ENCODE data around the gene IGFBP5.
A peak's percentile ranks its signal among the peaks of the same experiment; 100 is the strongest.

IGFBP5 gene

DNA sequence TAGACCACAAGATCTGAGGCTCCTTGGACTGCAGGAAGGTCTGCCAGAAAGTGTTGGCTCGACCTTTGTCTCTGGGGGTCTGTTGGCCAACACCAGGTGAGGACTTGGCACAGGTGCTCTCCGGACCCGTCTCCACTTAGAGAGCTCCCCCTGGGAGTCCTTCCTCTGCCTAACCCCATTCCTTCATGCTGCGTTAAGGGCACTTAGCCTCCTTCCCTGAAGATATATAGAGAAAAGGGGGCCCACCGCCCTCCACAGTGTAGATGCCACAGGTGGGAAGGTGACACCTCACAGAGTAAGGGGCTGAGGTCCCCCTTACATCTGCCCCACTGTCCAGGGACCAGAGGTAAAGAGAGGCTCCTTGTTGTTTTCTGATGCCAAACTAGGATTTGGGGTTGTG, 8.2 kb downstream of the IGFBP5 start:
- no peak for DNase-seq

- no peak for DNase-seq
Observed at GRCh38 chr2:216685327-216685875, 9.9 kb downstream of the IGFBP5 start.

DNA sequence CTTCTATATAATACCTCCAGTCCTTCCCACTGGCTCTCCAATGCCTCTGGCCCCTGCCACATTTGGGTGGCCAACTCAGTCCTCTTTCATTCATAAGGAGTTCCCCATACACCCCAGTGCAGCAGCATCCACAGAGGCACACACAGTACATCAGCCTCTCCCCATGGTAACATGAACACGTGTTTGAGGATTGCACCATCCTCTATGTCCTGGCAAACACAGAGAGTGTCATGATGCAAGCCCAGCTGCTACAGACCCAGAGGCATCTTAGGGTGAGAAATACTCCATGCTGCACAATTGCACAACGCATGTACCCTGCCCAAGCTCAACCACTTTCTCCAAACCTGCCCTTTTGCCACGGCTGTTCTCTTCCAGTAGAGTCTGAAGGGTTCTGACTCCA, 11.5 kb downstream of the IGFBP5 start:
- DNase-seq, result no peak

DNA sequence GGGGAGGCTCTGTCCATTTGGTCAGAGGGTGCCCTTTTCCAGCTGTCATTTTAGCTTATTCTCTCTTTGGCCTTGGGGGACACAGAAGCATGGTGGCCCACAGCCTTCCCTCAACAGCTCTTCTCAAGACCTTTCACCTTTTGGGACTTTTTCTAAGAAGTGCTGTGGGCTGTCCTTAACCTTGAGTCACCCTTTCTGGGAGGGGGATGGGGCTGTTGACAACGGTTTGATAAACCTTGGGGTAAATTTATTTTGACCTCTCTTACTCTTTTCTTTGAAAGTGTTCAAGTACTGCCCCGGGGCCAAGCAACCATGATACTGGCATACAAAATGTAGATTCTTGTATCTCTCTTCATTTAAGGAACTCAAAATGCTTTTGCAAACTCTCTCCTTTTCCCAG, 13.7 kb downstream of the IGFBP5 start:
- no peak for DNase-seq

DNA sequence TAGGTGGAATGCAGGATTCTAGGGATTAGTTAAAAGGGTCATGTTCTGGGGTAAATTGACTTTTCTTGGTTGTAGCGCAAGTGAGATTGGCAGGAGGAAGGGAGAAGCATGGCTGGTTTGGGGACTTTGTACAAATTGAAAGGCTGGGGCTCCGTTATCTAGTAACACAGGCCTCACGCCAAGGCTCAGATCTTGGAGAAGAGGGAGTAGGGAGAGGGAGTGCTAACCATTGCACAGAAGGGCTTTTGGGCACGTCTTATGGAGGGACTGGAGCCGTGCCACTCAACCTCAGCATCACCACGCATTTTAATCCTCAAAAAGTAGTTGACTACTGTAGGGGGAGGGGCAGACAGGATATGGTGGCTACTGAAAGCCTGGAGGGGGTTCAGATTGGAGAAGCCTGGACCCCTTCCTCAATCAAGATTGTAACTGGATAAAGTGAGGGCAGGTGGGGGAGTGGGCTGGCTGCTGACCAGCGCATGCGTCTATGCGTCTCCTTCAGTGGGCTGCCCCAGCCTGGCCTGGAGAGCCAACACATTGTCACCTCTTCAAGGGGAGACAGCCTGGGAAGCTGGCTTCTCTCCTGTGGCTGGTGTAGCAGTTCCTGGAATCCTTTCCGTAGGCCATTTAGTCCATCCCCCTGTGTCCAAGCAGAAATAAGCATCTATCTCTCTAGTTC, 14.3 kb downstream of the IGFBP5 start:
- DNase-seq, result no peak

GRCh38 chr2:216679658-216680024, 15.7 kb downstream of the IGFBP5 start:
- DNase-seq, result no peak

DNA sequence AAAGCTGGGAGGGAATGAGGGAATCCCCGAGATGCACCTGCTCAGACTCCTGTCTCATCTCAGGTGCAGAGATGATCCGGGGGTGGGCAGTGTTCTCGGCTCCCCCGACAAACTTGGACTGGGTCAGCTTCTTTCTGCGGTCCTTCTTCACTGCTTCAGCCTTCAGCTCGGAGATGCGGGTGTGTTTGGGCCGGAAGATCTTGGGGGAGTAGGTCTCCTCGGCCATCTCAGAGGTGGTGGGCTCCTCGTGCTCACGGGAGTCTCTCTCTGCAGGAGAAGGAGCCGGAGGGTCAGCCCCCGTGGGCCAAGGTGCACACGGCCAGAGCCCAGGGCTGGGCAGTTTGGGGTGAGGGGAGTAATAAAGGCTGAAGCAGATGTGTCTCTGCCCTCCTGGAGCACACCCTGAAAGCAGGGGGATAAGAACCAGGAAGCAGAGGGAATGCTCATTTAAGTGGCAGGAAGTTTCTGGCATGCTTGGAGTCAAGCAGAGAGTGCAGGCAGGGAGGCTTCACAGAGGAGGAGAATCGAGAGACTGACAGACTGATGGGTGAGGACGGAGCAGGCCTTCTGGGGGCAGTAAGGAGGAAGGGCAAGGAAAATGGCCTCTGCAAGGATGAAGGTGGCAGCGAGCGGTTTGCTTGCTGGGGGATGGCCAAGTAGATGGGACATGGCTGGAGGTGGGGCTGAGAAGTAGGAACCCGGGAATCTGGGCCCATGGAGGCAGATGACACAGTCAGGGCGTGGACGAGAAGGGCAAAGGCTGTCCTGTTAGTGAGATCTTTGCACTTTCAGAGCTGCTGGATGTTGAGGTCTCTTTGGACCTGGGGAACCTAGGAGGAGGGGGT, 16.3 kb downstream of the IGFBP5 start:
- DNase-seq, result no peak

DNA sequence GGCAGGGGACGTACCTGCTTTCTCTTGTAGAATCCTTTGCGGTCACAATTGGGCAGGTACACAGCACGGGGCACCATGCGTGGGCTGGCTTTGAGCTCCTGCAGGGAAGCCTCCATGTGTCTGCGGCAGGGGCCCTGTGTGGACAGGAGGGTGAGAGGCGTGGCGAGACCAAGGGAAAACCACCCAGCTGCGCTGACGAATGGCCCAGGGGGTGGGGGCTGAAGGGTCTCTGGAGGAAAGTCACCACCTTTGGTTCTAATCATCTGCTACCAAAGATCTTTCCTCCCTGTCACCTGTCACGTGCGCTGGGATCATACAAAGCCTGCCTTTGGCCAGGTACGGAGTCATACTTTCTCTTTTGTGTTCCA, 17.3 kb downstream of the IGFBP5 start:
- no peak for DNase-seq

GRCh38 chr2:216677439-216678097, 17.8 kb downstream of the IGFBP5 start:
- DNase-seq, result no peak

DNA sequence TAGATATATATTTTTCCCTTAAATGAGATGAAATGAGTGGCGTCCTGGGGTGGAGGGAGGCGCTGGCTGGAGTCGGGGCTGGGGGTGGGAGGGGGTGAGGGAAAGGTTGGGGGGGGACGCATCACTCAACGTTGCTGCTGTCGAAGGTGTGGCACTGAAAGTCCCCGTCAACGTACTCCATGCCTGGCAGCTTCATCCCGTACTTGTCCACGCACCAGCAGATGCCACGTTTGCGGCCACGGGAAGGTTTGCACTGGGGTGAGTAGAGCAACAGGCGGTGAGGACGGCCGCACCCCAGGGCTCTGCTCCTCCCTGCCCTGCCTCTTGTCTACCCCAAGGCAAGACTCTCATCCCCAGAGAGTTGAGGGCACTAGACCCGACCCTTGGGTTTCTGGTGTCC, 18.7 kb downstream of the IGFBP5 start:
- no peak for DNase-seq

DNA sequence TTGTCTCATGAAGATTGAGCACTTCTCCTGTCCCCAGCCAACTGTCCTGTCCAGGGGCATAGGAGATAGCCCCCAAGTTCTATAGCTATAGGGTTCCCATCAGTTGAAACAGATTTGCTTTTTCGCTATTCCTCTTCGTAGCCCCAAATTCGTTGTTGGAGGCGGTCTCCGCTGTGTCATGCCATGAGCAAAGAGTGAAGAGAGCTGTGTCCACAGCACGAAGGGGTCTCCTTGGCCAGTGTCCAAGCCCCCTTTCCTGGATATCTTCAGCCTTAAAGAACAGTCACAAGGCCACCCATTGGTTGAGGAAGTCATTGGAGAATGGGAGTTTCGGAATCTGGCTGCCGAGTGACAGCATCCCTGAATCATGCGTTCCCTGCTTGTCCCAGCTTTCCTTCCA, 21.0 kb downstream of the IGFBP5 start:
- no peak for DNase-seq

DNA sequence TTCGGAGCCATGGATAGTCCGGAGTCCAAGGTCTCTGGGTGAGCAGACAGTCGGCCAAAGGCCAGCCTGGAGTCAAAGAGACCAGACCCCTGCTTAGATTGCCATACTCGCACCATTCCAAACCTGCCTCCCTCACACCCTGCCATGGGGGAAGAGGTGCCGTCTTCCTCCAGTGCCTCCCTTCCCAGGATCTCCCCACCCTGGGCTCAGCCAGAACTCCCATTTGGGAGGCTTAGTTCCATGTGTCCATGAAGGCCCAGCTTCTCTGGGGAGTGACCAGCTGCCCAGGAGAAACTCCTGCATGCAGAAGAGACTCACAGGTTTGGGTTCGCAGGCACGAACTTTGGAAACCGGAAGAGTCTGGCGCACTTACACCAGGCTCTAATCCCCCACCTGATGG, 21.7 kb downstream of the IGFBP5 start:
- no peak for DNase-seq

DNA sequence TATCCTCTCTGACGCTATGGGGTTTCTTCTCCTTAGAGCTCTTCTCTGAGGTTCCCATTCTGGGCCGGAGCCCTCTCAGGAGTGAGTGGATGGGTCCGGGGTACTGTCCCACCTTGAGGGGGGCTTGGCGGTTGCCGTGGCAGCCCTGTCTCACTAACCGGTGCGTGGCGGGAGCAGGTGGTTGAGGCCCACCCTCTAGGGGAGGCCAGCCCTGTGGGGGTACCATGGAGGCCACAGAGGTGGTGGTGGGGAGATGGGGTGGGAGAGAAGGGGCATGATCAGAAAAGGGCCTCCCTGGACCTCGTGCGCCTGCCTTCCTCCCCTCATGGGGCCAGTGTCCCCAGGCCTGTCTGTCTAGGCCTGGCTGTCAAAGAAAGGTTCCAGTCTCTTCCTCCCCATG, 22.3 kb downstream of the IGFBP5 start:
- no peak for DNase-seq

DNA sequence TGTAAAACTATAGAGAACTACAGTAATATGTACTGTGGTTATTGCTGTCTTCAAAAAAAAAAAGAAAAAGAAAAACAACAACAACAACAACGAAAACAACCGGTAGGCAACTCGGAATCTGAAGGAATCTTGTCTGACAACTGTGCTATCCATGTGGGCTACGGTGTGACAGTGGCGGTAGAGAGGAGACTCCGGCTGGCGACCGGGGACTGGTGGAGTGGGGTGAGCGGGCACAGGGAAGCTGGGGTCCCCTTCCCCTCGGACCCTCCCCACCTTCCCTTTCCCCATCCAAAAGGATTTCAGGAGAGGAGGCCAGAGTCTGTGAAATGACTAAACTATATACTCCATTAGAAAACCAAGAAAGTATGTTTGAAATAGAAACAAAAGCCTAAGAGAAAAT, 22.9 kb downstream of the IGFBP5 start:
- no peak for DNase-seq

- no peak for DNase-seq
Observed at GRCh38 chr2:216671791-216672343, 23.5 kb downstream of the IGFBP5 start.

DNA sequence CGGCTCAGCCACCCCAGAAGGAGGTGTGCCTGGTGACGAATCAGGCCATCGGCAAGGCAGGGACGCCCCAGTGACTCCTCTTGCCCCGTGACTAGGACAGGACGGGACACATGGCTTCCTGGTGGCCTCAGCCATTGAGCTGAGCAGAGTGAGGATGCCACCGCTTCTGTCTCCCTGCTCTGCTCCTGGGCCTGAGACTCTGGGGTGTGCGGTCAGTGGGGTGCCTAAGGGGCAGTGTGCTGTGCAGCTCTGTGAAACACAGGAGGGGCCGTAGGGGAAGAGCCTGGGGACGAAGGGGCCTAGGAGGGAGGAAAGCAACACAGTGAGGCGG, 24.3 kb downstream of the IGFBP5 start:
- DNase-seq, result no peak

DNA sequence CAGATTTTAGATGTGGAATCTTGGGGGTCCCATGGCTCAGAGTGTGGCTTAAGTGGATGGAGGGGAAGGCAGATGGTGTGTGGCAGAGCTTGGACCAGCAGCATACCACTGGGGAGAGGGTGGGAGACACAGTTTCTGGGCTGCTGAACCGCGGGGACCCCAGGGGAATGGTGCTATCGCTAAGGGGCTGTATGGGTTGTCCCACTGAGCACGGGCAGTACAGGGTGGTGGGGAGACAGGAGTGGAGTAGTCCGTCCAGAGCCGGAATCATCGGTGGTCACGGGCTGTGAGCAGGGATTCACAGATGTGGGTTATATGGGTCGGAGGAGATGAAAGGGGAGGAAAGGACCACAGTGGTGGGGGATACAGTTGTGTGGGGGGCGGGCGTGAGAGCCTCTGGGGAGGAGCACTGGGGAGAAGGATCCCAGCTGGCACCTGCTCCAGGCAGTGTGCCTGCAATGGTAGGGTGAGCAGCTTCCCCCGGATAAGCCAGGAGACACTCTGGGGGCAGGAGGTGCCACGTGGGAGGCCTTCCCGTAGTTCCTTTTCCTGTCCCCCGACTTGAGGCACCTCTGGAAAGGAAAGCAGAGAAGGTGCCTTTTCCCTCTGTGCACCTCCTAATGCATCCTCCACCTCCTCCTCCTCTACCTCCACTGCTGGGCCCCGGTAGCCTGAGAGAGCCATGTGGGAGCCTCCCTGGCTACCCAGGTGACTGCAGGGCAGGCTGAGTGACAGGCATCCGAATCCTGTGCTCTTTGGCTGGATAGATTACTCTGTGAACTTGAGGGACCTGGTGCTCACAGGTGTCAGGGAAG, 24.9 kb downstream of the IGFBP5 start:
- no peak for DNase-seq

- DNase-seq, result peak; percentile 62
Observed at GRCh38 chr2:216666461-216667233, 28.7 kb downstream of the IGFBP5 start.

DNA sequence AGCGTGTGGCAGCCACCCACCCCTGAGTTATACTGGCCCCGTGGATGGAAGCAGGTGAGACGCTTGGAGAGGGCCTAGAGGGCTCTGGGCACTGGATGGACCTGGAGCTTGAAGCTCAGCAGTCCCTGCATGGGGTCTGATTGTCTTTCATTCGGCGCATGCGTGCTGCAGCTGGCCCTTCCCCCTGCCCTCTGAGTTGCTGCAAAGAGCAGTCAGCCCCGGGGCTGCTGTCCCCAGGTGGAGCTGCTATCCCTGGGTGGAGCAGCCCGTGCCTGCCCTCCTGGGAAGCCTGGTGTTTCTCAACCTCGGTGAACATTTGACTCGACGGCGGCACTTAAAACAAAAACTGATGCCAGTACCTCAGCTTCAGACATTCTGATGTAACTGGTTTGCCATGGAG, 29.6 kb downstream of the IGFBP5 start:
- no peak for DNase-seq

DNA sequence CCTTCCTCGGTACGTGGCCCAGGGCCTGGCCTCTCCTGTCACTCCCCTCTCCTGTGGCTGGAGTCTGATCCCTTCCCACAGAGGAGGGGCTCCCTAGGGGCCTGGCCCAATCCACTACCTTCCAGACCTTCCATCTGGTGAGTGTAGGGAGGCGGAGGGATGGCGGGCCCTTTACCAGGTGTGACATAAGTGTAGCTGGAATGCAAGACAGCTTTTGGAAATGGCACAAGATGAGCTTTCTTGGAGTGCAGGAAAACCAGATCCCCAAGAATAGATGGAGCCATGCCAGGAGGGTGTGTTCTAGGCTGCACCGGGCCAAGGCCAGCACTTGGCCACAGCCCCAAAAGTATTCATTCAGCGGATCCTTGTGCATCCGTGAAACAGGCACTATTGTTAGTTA, 30.1 kb downstream of the IGFBP5 start:
- DNase-seq, result no peak

DNA sequence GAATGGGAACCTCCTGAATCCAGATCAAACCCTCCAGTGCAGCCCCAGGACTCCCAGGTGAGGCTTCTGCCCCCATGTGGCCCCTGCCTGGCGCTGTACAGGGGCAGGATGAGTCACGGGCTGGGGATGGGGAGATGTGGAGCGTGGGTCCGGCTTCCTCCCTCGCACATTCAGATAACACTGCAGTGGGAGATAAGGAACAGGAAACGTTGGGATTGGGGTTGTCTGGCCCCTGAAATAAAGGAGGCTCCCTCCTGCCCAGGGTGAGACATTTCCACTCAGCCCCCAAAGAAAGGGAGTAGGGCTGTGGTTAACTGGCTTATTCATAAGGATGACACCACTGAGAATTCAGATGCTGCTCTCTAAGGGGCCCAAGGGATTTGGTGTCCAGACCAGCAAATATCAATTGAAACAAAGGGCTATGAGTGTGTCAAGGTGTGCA, 30.7 kb downstream of the IGFBP5 start:
- no peak for DNase-seq

DNA sequence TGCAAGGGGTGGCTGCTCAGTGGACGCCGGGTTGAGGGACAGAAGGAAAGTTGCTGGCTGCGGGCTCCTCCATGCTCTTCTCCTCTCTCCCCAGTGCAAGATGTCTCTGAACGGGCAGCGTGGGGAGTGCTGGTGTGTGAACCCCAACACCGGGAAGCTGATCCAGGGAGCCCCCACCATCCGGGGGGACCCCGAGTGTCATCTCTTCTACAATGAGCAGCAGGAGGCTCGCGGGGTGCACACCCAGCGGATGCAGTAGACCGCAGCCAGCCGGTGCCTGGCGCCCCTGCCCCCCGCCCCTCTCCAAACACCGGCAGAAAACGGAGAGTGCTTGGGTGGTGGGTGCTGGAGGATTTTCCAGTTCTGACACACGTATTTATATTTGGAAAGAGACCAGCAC, 31.5 kb downstream of the IGFBP5 start:
- DNase-seq, result no peak

All from activated naive CD4-positive, alpha-beta T cell treated with anti-CD3 and anti-CD28 coated beads, Interleukin-2, amount 50 U/mL, for 16 hours (primary cell).